HG02840 (cell line): ENCODE results near the gene B3GAT1.
"Not testable (repeated sequence)": the region's sequence is repeated elsewhere in the genome, so short reads cannot be mapped to it uniquely, and the experiment has no call there.

ENCODE experiments used
- ATAC-seq: cut with Tn5 transposase; IDR thresholded peaks from one replicate; pipeline ENCODE4 v1.9.1; 2021; ENCODE audit warnings: mild to moderate bottlenecking, moderate library complexity, moderate number of reproducible peaks; ENCODE audit not compliant: unreplicated experiment, low FRiP score

Gene B3GAT1

DNA sequence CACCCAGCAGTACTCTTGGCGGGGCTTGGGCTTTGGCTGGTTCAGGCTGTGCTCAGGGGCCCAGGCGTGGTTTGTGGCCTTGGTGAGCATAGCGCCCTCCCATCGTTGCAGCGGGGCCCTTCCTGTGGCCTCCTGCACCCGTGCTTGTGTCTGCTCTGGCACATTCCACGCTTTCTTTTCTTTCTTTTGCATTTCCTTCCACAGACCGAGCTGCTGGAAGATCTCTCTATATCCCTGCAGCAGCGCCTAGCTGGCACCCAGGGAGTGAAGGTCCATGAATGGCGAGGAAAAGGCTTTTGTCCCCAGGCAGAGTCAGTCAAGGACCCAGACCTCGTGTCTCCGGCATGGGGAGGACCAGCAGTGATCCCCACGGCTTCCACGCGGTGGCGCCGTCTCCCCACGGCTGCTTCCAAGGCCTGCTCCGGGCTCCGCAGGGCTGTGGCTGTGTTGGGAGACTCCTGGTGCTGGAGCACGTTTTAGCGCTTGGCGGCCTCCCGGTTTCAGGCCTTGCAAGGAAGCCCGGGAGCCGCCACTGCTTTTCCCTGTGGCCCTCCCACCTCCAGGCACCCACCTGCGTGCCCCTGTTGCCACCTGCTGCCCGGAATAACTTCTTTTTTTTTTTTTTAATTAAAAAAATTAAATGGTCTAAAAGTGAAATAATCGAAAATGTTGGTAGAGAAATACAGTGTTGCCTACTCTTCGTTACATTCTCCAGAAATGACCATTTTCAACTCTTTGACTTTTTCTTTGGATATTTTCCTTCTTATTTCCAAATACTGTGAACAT is 51.8 kb downstream of the B3GAT1 start:
- ATAC-seq = no peak

DNA sequence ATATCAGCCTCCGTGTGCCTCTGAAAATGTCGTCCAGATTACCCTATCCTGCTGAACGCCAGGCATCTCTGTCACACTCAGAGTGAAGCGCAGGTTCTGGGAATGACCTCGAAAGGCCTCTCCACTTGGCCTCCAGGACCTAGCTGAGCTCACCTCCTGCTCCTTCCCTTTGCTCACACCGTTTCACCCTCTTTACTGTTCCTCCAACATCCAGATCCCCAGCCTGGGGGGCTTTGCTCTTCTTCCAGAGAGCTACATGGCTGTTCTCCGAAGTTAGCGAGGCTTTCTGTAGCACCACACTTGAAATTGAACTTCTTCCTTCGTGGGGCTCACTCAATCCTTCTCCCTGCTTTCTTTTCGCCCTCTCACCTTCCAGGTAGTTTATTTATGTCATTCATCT is 52.4 kb downstream of the B3GAT1 start:
- ATAC-seq = no peak

DNA sequence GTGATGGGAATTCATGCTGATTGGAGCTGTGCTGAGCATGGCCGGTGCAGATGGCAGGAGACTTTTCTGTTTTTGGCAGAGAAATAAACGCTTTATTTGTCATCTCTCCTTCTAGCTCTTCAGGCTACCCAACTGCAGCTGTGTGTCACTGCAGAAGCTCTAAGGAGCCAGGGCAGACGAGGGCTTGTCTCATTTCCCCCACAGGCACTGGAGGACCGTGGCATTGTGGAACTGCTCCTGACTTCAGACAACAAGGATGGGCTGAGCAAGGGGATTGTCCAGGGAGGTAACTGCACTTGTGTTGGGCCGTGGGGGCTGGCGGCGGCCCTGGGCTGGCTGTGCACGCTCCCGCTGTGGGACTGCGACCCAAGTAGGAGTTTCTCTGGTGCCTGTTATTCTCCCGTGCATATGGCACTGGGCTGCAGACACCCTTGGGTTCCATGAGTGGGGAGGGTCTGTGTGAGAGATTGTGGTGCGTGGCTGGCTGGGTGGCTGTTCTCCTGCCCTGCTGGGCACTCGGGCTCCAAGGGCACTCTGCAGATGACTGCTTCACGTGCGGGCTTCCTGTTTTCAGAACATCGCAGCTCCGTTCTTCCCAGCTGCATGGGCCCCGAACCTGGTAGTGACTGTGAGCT is 53.1 kb downstream of the B3GAT1 start:
- ATAC-seq = no peak

DNA sequence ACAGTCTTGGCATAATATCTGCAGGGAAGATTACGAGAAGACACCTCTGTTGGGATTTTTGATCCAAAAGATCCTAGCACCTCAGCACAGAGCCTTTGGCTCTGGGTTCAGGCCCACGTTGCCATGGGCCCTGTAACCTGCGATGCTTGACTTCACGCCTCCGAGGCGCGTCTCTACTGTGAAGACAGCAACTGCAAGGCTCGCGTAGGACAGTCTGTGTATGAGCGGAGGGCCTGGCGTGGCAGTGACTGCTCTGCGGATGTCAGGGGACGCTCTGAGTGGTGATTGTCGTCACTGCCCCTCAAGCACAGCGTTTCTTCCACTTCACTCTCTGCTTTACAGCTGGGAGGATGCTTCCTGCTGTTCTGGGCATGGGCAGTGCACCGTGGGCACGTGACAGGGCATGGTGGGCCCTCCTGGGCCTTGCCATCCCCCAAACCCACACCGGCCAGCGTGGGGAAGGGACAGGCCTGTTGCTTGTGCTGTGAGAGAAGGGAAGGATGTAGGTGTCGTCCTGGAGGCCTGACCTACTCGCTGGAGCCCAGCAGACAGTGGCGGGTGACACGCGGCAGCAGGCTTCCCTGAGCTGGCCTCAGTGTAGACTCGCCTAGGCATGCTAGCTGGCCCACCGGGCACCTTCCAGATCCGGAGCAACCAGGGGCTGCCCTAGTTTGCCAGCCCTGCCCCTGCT is 53.7 kb downstream of the B3GAT1 start:
- ATAC-seq = no peak

DNA sequence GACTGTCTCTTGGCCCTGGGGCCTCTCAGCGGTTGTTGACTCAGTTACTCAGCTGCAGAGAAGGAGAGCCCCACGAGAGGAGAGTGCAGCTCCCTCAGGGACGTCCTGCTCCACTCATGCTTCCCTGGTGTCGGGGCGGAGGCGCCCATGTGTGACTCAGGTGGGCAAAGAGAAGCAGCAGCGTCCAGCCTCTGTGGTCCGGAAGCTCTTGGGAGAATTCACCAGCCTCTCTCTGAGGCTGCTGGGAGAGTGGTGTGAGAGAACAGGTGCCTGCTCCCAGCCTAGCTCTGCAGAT is 54.5 kb downstream of the B3GAT1 start:
- ATAC-seq = no peak

DNA sequence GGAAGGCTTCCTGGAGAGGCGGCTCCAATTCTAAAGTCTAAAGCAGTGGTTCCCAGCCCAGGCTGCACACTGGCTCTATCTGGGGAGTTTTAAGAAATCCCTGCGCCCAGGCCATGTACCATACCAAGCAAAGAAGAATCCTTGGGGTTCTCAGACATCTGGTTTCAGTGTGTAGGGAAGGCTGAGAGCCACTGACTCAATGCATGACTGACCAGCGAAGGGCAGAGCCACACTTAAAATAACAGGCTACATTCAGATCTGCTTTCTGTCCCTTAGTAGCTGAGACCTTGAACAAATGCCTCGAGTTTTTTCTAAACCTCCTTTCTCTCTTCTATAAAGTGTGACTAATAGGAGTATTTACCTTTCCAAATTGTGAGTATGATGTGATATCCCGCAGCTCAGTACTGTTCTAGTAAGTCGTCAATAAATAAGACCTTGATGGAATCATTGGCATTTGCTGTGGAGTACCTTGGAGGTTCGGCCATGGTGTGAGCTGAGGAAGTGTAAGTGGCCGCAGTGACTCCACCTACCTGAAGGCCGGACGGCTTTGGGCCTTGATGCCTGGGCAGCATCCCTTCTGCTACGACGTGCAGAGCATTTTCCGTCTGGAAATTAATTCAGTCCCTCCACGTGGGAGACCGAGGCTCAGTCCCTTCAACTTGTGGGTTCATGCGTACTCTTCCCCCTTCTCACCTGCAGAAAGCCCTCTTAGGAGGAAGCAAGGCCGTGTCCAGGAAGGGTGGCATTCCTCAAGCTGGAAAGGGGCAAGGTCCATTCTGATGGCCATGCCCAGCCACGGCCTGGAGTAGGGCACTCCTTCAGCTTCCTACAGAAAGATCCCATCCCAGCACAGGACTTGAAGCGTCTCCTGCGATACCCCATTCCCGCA is 55.1 kb downstream of the B3GAT1 start:
- no peak for ATAC-seq

DNA sequence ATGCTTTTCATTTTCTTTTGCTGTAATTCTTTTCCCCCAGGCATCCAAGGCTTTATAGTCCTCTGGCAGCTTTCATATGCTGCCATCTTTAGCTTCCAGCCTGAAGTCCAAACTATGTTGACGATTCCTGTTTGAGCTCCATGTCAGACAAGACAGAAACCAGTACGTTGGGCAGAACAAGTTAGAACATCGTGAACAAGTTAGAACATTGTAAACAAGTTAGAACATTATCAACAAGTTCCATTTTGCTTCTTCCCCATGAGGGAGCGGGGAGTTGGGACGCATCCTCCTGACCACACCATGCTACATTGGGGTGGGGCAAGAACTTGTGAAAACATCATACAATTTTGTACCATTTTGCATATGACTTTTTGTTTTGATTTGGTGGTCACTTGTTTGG is 56.4 kb downstream of the B3GAT1 start:
- ATAC-seq = no peak

DNA sequence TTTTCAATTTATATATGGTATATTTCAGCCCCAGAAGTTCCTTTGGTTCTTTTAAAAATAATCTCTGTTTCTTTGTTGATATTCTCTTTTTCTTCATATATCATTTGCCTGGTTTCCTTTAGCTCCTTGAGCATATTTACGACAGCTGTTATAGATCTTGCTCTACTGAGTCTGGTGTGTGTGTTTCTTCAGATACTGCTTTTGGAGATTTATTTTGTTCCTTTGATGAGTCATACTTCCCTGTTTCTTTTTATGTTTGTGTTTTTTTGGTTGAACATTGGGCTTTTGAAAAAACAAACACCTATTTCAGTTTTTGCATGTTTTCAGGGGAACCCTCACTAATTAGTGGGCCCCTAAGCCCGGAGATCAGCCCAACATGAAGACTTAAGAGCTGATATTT is 56.9 kb downstream of the B3GAT1 start:
- no peak for ATAC-seq

DNA sequence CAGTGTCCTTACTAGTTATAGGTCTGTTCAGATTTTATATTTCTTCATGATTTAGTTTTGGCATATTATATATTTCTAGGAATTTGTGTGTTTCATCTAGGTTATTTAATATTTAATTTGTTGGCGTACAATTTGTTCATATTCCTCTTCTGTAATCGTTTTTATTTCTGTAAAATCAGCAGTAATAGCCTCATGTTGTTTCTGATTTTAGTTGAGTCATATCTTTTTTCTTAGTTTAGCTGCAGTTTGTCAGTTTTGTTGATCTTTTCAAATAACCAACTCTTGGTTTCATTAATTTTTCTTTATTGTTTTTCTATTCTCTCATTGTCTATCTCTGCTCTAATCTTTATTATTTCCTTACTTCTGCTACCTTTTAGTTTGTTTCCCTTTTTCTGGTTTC is 59.9 kb downstream of the B3GAT1 start:
- no peak for ATAC-seq

DNA sequence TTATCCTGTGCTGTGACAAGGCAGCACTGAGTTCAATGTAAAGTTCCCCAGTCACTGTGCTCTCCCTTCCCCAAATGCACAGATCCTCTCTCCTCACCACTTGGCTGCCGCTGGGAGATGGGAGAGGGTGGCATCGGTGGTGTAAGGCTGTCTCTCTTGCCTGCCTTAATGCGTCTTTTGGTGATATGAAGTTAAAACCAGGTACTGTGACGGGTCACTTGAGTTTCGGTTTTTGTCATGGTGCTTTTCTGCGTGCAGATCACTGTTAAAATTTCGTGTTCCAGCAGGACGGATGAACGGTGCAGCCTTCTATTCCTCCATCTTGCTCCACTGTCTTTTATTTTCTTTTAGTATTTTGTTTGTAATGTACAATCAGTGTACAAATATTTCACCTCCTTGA is 61.7 kb downstream of the B3GAT1 start:
- no peak for ATAC-seq

DNA sequence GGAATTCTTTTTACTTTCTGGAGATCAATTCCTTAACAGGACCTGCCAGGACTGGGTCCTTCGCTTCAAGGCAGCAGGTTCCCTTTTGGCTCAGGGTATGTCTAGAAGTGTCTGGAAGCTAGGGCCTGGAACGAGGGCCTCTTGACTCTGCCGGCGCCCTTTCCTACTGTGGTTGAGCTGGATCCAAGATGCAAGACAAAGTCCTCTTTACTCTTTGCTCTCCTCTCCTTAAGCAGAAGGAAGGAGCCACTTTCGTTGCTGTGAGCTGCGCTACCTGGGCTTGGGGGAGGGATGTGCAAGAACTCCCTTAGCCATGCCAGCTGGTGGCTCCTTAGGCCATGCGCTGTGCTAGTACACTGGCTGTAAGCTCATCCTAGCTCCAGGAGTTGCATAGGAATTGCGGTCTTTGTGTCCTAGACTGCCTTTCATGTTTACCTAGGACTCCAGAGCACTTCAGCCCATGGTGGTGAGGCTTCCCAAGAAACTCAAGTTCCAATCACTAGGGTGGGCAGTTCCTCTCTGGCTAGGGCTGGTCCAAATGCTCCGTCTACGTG is 62.2 kb downstream of the B3GAT1 start:
- ATAC-seq = no peak

DNA sequence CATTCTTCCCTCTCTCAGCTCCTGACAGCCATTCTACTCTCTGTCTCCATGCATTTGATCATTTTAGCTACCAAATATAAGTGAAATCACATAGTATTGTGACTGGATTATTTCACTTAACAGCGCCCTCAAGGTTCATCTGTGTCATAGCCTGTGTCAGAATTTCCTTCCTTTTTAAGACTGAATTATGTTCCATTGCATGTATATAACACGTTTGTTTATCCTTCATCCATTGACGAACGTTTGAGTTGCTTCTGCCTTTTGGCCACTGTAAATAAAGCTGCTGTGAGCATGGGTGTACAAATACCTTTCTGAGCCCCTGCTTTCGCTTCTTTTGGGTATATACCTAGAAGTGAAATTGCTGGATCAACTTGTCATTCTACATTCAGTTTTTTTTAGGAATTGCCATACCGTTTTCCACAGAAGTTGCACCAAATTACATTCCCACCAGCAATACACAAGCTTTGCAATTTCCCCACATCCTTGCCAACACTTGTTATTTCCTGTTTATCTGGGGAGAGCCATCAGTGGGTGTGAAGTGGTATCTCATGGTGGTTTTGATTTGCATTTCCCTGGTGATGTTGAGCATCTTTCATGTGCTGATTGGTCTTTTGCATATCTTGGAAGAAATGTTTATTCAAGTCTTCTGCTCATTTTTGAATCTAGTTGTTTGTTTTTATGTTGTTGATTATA is 62.8 kb downstream of the B3GAT1 start:
- no peak for ATAC-seq

DNA sequence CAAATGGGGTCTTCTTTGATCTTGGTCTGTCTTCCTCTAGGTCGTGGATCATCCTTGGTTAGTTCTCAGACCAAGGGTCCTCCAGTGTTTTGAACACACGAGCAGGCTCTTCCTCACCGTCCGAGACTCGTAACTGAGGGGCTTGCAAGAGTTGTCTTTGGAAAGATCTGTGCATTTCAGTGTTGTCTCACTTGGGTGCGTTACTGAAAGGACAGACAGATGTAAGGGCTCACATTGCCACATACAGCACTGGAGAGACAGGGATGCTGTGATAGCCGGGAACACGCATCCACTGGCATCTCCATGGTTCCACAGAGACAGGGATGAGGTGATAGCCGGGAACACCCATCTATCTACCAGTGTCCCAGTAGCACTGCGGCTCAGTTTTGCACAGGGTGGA is 64.6 kb downstream of the B3GAT1 start:
- no peak for ATAC-seq

DNA sequence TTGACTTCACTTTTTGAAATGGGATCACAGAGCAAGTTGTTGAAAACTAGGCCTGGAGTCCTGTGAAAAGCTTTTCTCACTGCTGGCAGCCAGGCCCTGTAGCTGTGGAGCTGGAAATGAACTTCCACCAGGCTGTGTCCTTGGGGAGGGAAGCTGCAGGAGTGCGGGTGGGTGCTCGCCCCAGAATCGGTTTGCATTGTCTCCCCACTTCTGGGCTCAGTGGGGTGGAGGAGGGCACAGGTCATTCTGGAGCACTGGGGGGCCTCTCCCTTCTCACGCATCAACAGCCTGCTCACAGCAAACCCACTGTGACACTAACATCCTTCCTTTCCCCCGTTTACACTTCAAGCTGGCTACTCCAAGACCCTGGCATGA is 65.1 kb downstream of the B3GAT1 start:
- ATAC-seq = no peak

DNA sequence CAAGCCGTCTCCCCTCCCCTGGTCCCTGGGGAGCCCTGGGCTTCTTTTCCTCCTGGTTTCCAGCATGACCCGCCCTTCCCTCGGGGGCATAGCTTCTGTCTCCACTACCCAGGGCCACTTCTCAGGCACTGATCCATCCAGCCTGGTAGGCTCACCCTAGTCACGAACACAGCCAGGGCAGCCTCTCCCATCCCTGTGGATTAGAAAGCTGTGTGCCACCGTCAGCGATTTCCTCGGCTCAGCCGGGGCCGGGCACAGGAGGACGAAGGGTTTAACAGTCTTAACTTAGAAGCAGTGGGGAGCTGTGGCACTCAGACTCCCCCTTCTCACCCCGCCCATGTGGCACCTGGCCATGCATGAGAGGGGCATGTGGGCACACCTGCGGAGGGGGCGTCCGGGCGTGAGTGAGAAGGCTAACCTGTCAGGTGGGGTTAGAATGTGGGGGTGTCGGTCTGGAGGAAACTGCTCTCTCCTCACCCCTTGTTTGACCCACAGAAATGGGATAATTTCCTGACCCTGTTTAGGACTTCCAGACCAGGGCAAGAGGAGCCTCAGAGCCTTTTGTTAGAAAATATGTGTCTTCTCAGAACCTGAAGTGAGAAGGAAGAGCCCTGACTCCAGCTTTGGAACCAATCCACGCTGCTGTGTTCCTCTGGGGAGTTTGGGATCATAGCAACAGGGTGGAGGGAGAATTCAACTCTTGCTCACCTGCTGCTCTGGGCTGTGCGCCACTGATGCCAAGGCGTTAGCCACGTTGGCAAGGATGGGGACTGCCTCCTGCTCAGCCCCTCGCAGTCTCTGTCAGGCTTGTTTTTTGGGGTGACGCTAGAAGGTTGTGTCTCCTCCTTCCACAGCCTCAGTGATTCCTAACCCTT is 65.7 kb downstream of the B3GAT1 start:
- ATAC-seq = no peak

DNA sequence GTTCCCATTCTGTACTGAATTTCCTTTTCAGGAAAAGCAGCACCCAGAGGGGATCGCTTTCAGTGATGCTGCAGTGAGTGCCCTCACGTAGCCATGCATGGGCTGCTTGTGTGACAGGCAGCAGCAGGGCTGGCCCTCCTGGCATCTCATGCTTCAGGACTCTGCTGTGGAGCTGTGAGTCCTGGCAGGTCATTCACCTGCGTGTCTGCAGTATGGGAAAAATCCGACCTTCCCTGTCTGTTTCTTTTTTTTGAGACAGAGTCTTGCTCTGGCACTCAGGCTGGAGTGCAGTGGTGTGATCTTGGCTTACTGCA is 66.8 kb downstream of the B3GAT1 start:
- ATAC-seq = no peak

DNA sequence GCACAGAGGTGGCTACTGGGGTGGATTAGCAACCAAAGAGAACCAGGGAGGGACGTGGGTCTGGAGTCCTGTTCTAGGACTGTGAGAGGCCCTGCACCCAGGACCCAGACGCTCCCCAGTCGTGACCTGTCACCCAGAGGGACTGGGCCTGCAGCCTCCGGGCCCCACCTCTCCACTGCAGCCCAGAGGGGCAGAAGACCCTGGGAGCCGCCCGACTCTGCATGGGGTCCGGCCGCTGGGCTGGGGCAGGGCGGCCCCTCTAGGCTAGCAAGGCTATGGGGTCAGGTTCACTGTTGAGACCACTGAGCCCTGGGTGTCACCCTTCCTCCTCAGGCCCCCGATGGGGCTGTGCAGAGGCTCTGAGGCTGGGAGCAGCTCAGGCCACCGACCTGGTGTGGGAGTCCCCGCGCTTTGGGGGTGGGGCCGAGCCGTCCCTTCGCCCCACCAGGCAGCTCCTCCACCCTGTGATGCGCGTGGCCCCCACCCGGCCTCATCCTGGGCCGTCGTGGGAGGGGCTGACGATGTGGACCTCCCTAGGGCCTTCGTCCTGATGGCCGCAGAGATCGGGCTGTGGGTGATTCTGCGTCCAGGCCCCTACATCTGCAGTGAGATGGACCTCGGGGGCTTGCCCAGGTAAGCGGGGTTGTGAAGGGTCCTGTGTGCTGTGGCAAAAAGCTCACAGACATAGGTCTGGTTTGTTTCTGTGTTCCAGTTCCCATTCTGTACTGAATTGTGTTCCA is 67.4 kb downstream of the B3GAT1 start:
- ATAC-seq = not testable (repeated sequence)

DNA sequence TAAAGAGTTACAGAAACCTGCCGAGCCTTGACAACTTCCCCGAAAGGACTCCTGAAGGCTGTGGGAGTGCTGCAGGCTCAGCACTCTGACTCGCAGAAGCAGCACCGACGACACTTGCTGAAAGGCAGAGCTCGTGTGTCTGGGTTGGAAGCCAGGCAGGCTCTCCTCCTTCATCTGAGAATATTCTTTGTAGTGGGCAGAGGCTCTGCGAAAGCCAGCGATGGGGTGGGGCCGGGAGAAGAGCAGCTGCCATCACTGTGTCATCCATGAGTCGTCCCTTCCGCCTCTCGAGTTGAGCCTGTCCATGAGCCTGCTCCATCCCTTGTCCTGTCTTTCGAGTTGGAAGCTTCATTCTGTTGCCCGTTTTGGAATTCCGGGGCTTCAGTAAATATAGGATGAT is 68.4 kb downstream of the B3GAT1 start:
- no peak for ATAC-seq
